Activated effector memory CD4-positive, alpha-beta T cell treated with anti-CD3 and anti-CD28 coated beads, Interleukin-2, amount 50 U/mL, for 16 hours (primary cell): ENCODE measurements around the gene HECTD1.
"Not testable (repeated sequence)": the region's sequence is repeated elsewhere in the genome, so short reads cannot be mapped to it uniquely, and the experiment has no call there.

Experiments
- DNase-seq: peaks from one replicate; pipeline ENCODE4 v3.0.0-alpha.2; 2020

Gene HECTD1

DNA sequence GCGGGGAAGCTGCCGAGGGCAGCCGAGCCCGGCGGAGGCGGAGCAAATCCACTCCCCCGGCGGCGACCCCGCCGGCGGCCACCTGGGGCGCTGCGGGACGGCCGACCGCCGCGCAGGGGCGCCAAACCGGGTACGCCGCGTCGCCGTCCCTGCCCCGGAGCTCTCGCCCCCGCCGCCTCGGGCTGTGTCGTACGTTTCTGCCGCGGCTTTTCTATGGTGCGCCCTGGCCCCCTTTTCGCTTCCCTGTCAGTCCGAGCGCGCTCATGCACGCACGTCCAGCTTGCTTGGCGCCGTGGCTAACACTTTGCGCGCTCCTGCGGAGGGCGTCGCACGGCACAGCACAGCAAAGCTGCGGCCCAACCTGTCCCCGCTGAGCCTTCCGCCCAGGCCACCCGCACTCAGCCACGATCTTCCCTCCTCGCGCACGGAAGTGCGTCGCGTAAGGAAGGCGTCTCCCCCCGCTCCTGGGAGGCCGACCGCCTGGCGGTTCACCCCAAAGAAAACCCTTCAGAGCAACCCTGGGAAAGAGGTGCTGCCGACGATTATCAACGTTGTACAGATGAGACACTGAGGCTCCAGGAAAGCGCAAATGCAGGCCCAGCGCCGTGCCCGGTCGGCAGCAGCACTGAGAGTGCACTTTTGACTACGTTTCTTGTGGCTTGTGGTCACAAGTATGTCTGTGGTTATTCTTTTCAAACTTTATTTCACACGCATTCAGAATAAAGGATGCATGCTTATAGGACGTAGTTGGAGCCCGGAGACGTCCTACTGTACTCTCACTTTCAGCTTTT is at the start of gene HECTD1:
Gene HECTD1, minus strand, starts transcription at position 39 of the 791 bp plus-strand sequence. CDS start 1,857 bp downstream, outside the sequence.
- DNase-seq = peak; percentile 96

DNA sequence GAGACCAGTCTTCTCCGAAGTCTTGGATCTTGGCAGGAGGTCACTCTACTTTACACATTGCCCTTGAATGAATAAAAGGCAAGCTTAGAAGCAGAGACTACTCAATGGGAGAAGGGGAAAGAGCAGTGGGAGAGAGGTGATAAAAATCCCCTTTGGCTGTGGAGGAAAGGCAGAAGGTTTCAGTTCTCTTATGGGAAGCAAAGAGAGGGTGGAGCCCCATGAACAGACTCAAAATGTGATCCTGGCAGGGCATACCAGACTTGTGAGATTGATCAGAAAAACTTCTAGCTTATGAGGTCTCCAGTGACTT is 49.6 kb upstream of the HECTD1 start:
- no peak for DNase-seq

DNA sequence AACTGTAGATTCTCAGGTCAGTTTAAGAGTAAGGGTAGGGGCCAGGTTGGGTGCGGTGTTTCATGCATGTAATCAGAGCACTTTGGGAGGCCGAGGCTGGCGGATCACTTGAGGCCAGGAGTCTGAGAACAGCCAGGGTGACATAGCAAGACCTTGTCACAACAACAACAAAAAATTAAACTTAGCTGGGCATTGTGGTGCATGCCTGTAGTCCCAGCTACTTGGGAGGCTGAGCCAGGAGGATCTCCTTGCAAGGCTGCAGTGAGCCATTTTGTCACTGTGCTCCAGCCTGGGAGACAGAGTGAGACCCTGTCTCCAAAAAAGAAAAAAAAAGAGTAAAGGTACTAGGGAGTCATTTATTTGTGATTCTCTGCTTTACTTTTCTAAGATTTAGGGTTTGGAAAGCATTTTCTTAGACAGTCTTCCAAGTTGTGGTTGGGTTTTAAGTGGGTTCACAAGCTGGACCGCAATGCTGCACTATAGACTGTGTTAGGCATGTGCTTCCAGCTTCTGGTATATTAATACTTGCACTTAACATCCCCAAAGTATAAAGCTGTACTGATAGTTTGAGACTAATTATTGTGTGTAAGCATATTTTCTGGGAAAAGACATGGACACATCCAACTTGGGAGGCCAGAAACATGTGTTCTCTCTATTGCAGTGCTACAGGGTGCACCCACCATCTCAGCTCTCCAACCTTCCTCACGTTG is 49.1 kb upstream of the HECTD1 start:
- DNase-seq = no peak

DNA sequence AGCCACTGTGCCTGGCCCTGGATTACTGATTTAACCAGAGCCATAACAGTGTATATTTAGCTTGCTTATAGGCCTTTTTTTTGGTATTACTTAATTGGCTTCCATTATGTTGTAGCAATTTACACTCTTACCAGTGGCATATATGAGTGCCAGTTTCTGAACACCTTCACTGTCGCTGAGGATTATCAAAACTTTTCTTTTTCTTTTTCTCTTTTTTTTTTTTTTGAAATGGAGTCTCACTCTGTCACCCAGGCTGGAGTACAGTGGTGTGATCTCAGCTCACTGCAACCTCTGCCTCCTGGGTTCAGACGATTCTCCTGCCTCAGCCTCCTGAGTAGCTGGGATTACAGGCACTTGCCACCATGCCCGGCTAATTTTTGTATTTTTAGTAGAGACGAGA is 48.3 kb upstream of the HECTD1 start:
- not testable (repeated sequence) for DNase-seq

DNA sequence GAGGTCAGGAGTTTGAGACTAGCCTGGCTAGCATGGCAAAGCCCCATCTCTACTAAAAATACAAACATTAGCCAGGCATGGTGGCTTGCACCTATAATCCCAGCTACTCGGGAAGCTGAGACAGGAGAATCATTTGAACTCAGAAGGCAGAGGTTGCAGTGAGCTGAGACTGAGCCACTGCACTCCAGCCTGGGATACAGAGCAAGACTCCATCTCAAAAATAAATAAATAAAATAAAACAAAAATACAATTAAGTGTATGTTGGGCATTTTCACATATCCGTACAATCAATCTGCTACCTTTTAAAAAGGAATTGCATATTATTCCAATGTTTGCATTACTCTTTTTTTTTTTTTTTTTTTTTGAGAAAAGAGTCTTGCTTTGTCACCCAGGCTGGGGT is 47.7 kb upstream of the HECTD1 start:
- no peak for DNase-seq

DNA sequence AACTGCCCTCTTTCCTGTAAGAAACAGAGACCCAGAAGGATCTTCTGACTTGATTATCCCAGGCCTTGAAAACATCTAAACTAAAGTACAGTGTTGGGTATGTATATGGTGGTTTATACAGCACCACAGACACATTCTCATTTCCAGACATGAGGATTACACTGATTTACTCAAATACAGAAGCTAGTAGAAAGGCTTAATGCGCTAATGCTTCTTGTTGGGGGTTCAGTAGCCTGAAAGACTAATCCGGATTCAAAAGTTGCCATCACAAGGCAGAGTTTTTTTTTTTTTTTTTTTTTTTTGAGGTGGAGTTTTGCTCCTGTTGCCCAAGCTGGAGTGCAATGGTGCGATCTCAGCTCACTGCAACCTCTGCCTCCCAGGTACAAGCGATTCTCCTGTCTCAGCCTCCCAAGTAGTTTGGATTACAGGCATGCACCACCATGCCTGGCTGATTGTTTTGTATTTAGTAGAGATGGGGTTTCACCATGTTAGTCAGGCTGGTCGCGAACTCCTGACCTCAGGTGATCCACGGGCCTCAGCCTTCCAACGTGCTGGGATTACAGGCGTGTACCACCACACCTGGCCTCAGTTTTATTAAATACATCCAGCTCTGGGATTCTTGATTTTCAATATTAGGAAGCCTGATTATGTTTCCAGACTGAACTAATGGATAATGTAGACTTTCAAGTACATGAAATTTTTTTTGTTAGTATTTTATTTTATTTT is 46.3 kb upstream of the HECTD1 start:
- no peak for DNase-seq

DNA sequence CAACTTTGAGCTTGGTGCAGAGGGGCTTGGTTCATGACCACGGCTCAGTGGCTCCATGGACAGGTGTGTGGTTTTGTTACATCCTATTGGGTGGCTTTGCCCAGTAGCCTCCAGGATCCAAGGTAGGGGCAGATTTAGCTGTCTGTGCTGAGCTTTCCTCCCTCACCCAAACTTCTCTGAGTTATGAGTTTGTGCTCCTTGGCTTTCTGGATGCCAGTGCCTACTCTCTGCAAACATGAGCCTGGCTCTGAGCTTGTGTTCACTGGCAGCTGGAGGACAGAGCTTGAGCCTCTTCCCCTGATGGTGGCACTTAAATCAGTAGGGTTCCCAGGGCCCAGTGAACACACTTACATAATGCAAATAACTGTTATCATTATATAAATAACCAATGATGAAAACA is 45.3 kb upstream of the HECTD1 start:
- no peak for DNase-seq

DNA sequence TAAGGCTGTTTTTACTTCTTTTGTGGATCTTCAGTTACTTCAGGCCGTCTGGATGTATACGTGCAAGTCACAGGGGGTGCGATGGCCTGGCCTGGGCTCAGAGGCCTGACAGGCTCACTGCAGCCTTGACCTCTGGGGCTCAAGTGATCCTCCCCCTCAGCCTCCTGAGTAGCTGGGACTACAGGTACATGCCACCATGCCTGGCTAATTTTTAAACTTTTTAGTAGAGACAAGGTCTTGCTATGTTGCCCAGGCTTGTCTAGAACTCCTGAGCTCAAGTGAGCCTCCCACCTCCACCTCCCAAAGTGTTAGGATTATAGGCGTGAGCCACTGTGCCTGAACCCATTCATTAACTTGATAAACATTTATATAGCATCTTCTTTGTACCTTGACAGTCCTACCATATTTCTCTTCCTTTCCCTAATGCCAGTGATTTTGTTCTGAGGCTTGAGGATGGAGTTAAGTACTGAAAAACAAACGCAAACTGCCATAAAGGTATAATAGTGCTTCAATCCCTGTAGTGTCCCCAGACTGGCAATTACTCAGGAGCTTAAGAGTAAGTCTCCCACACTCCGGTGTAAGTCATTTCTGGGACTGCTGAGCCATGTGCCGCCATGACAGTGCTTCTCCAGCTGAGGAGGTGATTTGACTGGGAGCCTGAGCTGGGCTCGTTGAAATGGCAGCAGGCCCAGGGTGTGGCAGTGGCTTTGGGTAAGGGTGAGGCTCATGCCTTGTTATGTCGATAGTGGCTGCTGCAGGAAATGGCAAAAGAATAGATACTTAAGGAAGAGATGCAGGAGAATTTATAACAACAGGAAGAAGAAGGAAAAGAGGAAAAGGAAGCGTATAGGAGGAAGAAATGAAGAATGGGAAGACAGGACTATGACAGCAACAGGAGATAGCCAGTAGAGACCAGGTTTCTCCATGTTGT is 43.7 kb upstream of the HECTD1 start:
- no peak for DNase-seq

DNA sequence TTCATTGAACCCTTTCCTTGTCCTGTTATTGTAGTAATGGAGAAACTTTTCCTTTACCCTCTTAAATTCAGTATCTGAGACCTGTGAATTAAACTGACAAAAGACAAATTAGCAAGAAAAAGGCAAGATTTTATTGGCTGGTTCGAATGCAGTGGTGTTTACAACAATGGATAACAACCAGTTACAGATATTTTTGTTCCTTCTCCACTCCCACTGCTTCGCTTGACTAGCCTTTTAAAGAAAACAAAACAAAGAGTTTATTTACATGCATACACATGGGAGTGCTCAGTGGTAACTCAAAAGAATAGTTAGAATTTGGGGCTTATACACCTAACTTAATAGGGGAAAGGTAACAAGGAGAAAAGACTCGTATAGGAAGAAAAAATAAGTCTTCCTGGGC is 37.0 kb upstream of the HECTD1 start:
- no peak for DNase-seq

DNA sequence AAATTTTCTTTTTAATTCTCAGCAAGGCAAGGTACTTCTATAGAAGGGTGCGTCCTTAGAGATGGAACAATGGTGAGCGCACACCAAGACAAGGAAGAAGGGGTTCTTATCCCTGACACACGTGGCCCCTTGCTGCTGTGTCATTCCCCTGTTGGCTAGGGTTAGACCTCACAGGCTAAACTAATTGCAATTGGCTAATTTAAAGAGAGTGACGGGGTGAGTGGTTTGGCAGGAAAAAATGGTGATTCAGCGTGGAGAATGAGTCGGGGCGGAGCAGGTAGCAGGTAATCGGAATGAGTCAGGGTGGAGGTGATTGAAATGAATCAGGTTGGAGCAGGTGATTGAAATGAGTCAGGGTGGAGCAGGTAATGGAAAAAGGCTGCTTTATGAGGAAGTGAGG is 36.3 kb upstream of the HECTD1 start:
- DNase-seq = peak; percentile 63

DNA sequence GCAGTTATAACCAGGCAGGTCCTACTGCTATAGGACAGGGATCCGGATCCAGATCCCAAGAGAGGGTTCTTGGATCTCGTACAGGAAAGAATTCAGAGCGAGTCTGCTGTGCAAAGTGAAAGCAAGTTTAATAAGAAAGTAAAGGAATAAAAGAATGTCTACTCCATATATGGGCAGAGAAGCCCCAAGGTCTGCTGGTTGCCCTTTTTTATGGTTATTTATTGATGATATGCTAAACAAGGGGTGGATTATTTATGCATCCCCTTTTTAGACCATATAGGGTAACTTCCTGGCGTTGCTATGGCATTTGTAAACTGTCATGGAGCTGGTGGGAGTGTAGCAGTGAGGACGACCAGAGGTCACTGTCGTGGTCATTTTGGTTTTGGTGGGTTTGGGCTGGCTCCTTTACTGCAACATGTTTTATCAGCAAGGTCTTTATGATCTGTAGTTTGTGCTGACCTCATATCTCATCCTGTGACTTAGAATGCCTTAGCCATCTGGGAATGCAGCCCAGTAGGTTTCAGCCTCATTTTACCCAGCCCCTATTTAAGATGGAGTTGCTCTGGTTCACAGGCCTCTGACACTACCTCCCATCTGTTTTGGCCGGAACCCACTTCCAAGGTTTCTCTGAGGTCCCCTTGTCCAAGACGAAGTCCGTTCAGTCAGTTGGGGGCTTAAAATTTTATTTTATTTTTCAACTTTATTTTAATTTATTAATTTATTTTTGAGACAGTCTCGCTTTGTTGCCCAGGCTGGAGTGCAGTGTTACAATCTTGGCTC is 34.8 kb upstream of the HECTD1 start:
- not testable (repeated sequence) for DNase-seq

DNA sequence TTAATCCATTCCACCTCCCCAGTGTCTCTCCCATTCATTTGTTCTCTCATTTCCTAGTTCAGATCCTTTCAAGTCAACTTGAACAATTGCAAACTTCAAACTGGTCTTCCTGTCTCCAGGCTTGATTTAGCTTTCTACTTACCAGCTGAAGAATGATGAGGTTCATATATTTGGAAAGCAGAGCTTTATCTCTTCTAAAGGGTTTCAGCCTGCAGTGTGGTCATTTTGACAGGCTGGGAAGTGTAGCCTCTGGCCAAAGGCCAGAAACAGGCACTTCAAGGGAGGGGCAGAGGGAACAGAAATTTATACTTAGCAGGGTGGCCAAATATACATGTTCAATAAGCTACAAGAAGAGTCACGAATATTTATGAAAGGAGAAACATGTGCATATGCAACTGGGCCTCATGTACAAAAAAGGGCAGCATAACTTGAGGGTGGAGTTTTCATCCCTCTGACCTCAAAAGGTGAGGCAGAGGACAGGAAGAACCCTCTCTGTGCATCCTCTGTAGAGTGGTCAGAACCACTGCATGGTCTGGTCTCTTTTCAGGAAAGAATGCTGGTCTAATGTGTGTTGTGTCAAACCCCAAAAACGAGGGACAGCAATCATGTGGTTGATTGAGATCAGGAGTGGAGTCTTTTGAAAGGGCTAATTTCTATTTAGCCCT is 34.0 kb upstream of the HECTD1 start:
- DNase-seq = no peak

DNA sequence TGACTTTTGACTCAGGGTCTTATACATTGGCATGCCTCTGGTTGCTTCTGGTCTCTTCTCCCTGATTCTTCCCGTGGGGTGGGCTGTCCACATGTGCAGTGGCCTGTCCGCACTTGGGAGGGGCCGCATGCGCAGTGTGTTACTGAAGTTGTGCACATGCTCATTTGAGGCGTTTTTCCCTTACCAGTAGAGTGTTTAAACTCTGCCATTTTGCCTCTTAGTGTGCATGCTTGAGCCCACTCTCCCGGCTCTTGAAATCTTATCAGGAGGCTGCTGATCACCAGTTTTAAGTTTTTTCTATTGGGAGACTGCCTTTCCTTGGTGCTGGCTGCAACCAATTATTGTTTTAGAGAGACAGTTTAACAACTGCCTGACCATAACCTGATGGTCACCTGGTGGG is 32.1 kb upstream of the HECTD1 start:
- no peak for DNase-seq

DNA sequence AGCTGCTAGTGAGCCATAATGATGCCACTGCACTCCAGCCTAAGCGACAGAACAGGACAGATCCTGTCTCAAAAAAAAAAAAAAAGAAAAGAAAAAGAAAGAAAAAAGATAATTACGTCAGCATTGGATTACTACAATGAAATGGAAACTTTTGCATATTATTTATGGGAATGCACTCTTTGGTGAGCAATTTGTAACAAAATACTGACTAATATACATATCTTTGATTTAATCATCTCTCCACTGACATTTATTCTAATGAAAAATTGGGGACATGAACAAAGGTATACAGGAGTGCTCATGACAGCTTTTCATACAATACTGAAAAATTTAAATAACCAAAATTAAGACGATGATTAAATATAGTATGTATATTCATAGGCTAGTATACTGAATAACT is 27.9 kb upstream of the HECTD1 start:
- DNase-seq = no peak

DNA sequence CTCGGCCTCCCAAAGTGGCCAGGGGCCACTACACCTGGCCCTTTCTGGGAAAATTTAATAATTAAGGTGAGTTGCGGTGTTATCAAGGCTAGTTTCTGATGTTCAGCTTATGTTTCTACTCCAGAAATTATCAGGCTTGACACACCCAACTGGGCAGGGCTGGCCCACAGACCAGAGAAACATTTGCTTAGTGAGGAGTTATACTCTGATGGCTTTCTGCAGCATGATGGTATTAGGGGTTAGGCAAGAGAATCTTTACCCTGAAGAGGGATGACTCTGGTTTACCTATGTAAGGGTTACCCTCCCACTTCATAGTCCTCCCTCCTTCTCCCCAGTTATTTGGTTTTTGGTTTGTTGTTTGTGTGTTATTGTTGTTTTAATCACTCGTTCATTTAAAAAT is 24.5 kb upstream of the HECTD1 start:
- no peak for DNase-seq

DNA sequence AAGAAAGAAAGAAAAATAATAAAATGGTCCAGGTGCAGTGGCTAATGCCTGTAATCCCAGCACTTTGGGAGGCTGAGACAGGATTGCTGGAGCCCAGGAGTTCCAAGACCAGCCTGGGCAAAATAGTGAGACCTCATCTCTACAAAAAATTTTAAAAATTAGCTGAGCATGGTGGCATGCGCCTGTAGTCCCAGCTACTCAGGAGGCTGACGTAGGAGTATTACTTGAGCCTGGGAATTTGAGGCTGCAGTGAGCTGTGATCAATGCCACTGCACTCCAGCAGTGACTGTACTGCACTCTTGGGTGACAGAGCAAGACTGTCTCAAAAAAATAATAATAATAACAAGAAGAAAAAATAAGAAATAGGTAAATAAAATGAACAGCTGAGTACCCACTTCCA is 23.7 kb upstream of the HECTD1 start:
- DNase-seq = not testable (repeated sequence)

DNA sequence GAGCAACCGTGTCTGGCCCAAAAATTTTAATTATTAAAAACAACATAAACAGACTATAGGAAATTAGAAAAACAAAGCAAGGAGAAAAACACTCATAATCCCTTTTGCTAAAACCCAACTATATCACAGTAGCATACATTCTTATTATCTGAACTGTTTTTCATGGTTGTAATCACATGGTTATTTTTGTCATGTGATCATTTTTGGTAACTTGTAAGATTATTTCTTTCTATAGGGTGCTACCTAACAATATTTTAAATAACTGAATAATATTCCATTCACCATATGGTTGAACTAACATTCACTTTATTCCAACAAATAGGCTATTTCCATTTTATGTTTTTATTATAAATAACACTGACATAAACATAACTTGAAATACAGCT is 23.0 kb upstream of the HECTD1 start:
- no peak for DNase-seq

DNA sequence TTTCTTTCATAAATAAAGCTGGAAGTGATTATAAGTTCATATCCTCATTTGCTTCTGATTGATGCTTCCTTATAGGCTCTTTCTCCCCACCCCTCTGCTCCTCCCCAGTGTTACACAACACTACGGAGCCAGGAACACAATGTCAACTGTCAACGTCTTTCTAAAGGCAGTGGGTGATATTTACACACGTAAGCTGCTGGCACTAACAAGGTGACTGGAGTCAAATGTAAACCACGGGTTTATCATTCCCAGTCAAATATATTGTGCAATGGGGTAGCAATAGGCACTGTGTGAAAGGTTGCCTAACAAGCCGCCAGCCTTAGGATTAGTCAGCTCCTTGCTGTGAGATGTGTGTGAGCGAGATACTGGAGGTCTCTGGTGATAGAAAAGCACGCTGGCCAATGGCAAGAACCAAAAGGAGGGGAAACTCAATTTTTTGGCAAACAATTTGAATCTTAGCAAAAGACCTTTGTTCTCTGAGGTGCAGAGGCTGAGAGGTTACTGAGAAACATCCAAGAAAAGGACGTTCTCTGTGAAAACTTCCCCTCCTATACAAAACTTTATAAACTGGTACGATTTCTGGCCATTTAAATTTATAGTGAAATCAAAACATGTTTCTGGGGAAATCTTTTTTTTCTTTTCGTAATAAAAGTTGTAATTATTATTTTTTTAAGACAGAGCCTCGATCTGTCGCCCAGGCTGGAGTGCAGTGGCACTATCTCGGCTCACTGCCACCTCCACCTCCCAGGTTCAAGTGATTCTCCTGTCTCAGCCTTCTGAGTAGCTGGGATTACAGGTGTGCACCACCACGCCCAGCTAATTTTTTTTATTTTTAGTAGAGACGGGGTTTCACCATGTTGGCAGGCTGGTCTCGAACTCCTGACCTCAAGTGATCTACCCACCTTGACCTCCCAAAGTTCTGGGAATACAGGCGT is 22.3 kb upstream of the HECTD1 start:
- DNase-seq = no peak

DNA sequence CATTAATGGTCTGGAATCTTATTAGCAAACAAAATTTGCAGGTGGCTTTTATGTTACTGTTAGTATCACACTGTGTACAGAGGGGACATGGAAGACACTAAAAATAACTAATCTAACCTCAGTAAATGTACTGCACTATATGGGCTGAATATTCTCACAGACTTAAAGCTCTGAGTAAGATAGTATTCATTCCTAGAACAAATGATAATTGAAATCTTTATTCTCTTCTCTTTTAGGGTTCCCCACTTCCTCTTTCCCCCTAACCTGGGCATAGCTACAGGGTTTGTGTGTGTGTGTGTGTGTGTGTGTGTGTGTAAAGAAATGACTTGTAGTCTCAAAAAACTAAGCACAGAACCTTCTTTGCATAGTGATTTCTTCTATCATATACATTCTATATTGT is 21.4 kb upstream of the HECTD1 start:
- no peak for DNase-seq

DNA sequence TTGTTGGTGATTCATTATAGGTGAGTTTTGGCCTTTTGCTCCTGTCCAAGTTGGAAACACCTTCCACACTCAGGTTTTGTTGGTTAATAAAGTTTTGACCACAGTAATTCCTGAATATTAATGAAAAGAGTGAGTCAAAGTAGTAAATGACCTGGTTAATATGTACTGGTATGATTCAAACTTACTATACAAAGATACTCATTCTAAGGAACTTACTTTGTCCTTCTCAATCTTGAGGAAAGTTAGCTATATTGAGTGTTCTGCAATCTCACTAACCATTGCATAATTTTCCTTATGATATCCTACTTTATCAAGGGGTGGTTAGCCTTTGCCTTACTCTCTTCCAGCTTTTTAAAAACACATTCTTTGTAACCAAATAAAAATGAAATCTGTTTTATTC is 20.9 kb upstream of the HECTD1 start:
- DNase-seq = no peak
